GM21390 (cell line): ENCODE measurements around the gene SIK3.
A peak's percentile ranks its signal among the peaks of the same experiment; 100 is the strongest.

ENCODE experiments used
- ATAC-seq: cut with Tn5 transposase; IDR thresholded peaks from one replicate; pipeline ENCODE4 v1.9.1; 2021; ENCODE audit not compliant: unreplicated experiment

Gene SIK3

DNA sequence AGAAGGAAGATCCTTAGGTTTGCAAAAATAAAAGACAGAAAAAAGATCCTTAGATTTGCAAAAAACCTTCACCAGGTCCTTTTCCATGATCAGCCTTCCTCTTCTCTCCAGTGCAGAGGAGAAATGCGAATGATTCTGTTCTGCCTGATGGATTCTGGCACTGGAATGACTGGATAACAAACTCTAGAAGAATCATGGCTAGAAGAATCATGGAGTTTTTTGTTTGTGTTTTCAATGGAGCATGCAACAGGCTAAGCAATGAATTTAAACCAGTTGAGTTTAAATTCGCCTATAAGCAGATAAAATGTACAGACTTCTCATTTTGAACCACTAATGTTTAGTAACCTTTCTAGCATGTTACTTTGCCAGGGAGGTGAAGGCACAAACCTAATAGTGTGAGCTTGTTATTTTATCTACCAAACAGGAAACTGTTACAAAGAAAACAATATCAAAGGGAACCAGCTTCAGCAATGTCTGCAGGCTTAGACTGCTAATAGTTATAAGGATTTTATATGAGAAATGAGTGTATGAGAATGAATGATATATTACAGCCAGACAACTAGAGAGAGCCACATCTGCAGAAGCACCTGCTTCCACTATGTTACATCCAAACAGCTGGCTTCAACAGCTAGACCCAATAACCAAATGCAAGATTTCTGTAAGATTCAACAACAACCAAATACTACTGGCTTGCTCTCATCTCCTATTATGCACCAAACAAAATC, 196.1 kb downstream of the SIK3 start:
- no peak for ATAC-seq

DNA sequence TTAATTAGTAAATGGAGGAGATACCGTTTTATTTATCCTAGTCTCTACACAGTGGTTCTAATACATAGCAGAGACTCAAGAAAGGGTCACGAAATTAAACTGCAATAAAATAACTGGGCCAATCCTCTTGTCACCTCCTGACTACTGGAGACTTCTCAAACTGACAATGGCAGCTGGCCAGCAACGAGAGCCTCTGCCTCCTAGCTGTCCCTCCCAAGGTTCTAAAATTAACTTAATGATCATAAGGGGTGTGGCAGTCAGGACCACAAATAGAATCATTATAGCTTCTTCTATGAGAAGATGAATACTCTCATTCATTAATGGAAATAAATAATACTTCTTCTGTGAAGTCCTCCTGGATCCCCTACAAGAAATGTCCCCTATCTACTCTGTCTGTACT, 197.0 kb downstream of the SIK3 start:
- no peak for ATAC-seq

- ATAC-seq = no peak
Observed at GRCh38 chr11:116896211-116896610, 202.0 kb downstream of the SIK3 start.

DNA sequence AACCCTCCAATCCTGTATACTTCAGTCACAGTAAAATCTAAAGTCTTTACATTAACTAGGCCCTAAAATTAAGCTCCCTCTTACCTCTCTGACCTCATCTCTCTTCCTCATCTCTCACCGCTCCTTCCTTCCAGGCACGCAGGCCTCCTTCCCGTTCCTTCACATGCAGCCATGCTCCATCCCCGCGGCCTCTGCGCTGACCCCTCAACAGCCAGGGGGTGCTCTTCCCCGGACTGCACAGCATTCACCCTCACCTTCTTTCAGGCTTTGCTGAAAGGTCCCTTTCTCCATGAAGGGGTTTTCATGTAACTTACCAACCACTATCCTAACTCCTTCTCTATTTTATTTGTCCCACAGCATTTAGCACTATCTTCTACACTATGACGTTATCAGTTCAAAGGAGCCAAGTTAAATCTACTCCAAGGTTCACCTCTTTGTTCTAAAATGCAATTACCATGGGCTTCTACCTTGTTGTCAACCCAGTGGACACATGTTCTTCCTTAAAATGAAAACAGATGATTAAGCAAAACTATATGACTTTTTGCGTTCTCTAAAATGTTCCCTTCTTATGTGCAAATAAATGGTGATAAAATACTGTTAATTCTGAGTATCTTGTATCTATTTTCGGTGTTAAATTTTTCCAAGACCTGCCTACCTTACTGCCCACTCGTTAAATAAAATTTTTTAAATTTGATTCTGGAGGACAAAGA, 203.0 kb downstream of the SIK3 start:
- no peak for ATAC-seq

- no peak for ATAC-seq
Observed at GRCh38 chr11:116893906-116894305, 204.3 kb downstream of the SIK3 start.

GRCh38 chr11:116893437-116893836, 204.8 kb downstream of the SIK3 start:
- no peak for ATAC-seq

DNA sequence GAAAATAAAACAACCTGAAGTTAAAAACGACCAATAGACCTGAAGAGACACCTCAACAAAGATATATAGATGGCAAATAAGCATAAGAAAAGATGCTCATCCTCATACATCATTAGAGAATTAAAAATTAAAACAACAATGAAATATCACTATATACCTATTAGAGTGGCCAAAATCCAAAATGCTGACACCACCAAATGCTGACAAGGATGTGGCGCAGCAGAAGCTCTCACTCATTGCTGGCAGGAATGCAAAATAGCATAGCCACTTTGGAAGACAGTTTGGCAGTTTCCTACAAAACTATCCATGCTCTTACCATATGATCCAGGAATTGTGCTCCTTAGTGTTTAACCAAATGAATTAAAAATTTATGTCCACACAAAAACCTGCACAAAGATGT, 205.9 kb downstream of the SIK3 start:
- no peak for ATAC-seq

DNA sequence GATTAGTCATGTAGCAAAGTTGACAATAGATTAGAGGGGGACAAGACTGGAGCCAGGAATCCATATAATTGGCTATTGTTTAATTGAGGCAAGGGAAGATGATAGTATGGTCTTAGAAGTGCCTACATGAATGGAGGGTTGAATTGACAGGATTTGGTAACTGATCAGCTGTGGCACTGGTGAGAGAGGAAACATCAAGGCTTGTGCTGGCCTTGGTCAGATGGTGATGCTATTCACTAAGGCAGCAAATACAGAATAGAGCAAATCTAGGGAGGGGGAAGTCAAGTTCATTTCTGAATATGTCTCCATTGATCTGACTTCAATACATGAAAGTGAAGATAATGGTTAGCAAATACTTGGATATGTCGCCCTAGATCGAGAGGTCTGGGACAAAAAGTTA, 206.5 kb downstream of the SIK3 start:
- no peak for ATAC-seq

DNA sequence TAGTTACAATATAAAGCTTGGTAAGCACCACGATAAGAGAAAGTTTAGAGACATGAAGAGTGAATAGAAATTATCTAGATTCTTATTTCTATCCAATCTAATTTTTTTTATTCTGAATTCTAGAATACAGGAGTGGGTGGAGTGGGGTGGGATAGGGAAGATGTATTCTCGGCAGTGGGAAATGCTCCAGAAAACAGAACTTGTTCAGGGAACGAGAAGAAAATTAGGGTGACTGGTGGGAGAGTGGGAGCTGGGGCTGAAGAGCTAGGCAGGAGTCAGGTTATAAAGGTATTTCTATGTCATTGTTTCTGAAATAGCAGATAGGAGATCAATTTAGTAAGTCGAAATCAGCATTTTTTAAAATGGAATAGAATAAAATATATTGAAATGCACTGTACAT, 207.6 kb downstream of the SIK3 start:
- no peak for ATAC-seq

GRCh38 chr11:116890193-116890592, 208.0 kb downstream of the SIK3 start:
- ATAC-seq = peak; percentile 79

DNA sequence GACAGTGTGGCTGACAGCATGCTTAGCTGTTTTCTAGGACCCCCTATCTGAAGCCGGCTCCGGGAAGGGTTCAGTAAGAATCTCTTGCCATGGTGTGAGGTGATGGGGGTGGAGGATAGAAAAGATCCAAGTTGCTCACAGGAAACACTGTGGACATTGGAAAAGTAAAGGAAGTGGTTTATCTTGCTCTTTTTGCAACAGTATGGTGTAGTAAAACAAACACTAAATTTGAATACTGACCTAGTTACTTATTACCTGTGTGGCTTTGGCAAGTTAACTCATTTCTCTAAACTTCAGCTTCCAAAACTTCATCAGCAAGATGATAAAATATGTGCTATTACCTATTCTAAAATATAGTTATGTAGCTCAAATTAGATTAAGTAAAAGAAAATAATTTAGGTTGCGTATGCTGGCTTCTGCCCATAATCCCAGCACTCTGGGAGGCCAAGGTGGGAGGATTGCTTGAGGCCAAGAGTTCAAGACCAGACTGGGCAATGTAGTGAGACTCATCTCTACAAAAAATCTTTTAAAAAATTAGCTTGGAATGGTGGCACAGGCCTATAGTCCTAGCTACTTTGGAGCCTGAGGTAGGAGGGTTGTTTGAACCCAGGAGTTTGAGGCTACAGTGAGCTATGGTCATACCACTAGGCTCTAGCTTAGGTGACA, 209.2 kb downstream of the SIK3 start:
- ATAC-seq = no peak

GRCh38 chr11:116888024-116888423, 210.2 kb downstream of the SIK3 start:
- no peak for ATAC-seq

DNA sequence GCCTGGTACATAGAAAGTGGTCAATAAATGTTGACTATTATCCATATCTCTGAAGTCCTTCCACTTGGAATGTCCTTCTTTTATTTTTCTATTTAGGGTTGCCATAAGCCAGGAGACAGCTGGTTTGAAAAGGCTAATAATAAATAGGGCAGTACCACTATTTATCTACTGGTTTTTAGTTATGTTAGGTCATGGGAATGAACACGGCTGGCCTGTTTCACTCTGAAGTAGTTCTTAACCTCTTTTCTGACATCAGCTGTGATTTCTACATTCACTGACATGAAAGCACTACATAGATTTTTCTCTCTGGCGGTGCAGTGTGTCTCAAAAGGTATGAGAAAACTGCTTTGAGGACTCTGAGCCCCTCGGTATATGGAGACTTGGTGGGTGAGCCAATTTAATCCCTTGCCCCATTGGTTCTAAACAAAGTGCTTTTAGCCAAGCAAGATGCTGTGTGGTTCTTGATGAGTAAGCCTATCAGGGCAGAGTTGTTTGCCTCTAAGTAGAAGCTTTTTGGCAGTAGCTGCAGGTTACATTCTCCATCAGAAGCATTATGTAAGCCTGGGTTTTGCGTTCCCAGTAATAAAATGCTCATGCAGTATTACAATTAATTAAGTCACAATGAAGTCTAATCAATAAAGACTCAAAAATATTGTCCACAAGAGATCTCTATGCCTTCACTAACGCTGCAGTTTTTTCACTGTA, 212.1 kb downstream of the SIK3 start:
- ATAC-seq = no peak

- ATAC-seq = no peak
Observed at GRCh38 chr11:116882386-116882785, 215.8 kb downstream of the SIK3 start.

GRCh38 chr11:116881143-116881542, 217.1 kb downstream of the SIK3 start:
- ATAC-seq = no peak

GRCh38 chr11:116879800-116880625, 218.2 kb downstream of the SIK3 start:
- no peak for ATAC-seq

- ATAC-seq = no peak
Observed at GRCh38 chr11:116876656-116877055, 221.6 kb downstream of the SIK3 start.

GRCh38 chr11:116875194-116875593, 223.0 kb downstream of the SIK3 start:
- no peak for ATAC-seq

GRCh38 chr11:116874251-116874650, 224.0 kb downstream of the SIK3 start:
- no peak for ATAC-seq

GRCh38 chr11:116873381-116873780, 224.8 kb downstream of the SIK3 start:
- ATAC-seq = no peak

DNA sequence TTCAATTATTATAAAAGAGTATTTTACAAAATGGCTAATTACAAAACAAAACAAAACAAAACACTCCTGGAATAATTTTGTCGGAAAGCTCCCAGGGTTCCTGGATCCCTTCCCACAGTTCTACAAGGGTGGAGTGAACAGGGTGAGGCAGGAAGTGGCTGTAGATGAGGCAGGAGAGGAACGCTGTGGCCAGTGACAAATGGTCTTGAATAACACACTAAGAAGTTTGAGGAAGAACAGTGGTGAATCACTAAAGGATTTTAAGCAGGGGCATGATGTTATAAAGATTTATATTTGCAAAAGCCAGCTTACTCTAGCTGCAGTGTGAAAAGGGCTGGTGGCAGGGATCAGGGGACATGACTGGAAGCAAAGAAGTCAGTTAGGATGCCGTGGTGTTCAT, 227.0 kb downstream of the SIK3 start:
- no peak for ATAC-seq
